DND-41 (cell line): ENCODE data around the gene AHSG.

Experiments
- ATAC-seq: fragments of 200-7000 bp; cut with Tn5 transposase; 3 replicates; pipeline ENCODE4 v1.9.1; 2021; ENCODE audit warnings: low read depth; ENCODE audit not compliant: insufficient read depth
- DNase-seq: peaks from one replicate; pipeline ENCODE4 v3.0.0-alpha.2; 2020
- H2AFZ ChIP-seq: 2 replicates; pipeline ENCODE4 v1.6.0; 2012; ENCODE audit warnings: low read depth, low read length
- H3K27ac ChIP-seq: 2 replicates; pipeline ENCODE4 v1.5.1; 2012; ENCODE audit warnings: low read length, inconsistent platforms
- H3K27me3 ChIP-seq: fragments of 200-600 bp; sonication (generic); 2 replicates; pipeline ENCODE4 v1.6.0; 2012; ENCODE audit warnings: low read length, mild to moderate bottlenecking, inconsistent platforms; ENCODE audit not compliant: insufficient read depth, poor library complexity
- H3K36me3 ChIP-seq: 2 replicates; pipeline ENCODE4 v1.5.1; 2012; ENCODE audit warnings: low read length, inconsistent platforms; ENCODE audit not compliant: insufficient read depth
- H3K4me1 ChIP-seq: 2 replicates; pipeline ENCODE4 v1.5.1; 2012; ENCODE audit warnings: mild to moderate bottlenecking, low read length; ENCODE audit not compliant: insufficient read depth
- H3K4me2 ChIP-seq: 2 replicates; pipeline ENCODE4 v1.6.0; 2012; ENCODE audit warnings: mild to moderate bottlenecking, moderate library complexity, low read length, inconsistent platforms; ENCODE audit not compliant: insufficient read depth
- H3K4me3 ChIP-seq, 2 experiments: fragments of 200-600 bp in 1 of 2; shearing (Covaris generic) in 1 of 2; 2 replicates each; pipeline ENCODE4 v1.5.1; 2012 to 2016; ENCODE audit warnings: inconsistent platforms in 2 of 2, low read length in 2 of 2, mild to moderate bottlenecking in 2 of 2, low read depth in 1 of 2, moderate library complexity in 1 of 2
- H3K79me2 ChIP-seq: 2 replicates; pipeline ENCODE4 v1.6.0; 2012; ENCODE audit warnings: low read length, inconsistent platforms; ENCODE audit not compliant: insufficient read depth
- H3K9ac ChIP-seq: 2 replicates; pipeline ENCODE4 v1.6.0; 2012; ENCODE audit warnings: low read depth, mild to moderate bottlenecking, inconsistent platforms, low read length, moderate library complexity
- H3K9me3 ChIP-seq: 2 replicates; pipeline ENCODE4 v1.5.1; 2012; ENCODE audit warnings: low read length, moderate library complexity, mild to moderate bottlenecking, inconsistent platforms; ENCODE audit not compliant: insufficient read depth, severe bottlenecking
- H4K20me1 ChIP-seq: 2 replicates; pipeline ENCODE4 v1.6.0; 2012; ENCODE audit warnings: low read length; ENCODE audit not compliant: insufficient read depth
- CTCF ChIP-seq: IDR thresholded peaks from 2 replicates; pipeline ENCODE4 v1.5.1; 2012; ENCODE audit warnings: borderline replicate concordance, low read length, moderate library complexity, mild to moderate bottlenecking; ENCODE audit not compliant: poor library complexity, severe bottlenecking; ENCODE audit errors: extremely low read depth
- EZH2 ChIP-seq: IDR thresholded peaks from 3 replicates; pipeline ENCODE4 v1.6.1; 2012; ENCODE audit warnings: borderline replicate concordance, low read depth, mild to moderate bottlenecking, moderate library complexity, low read length, inconsistent platforms; ENCODE audit not compliant: severe bottlenecking

The AHSG gene

GRCh38 chr3:186587183-186587582, 25.7 kb upstream of the AHSG start:
- Histone ChIP-seq H3K27me3 (no peaks in the 10 kb centered on the region), H3K9ac (no peak overlapping the region), H3K27ac (no peak overlapping the region)

GRCh38 chr3:186588632-186589031, 24.2 kb upstream of the AHSG start:
- TF ChIP-seq EZH2 (no peak), CTCF (no peak)
- H4K20me1 ChIP-seq, result no peaks in the 10 kb centered on the region
- no peak overlapping the region for H2AFZ ChIP-seq
- H3K9me3 ChIP-seq, result no peaks in the 10 kb centered on the region
- H3K79me2 ChIP-seq, result no peaks in the 10 kb centered on the region
- no peak overlapping the region for H3K27ac ChIP-seq
- H3K27me3 ChIP-seq, result no peaks in the 10 kb centered on the region
- H3K4me3 ChIP-seq, result no peak overlapping the region
- H3K36me3 ChIP-seq, result peaks cover 26% of the 10 kb centered on the region
- no peaks in the 10 kb centered on the region for H3K4me1 ChIP-seq
- no peak overlapping the region for H3K4me2 ChIP-seq
- no peak overlapping the region for H3K9ac ChIP-seq
- no peak for DNase-seq
- ATAC-seq, result no peak

More at GRCh38 chr3:186587183-186587582, 25.7 kb upstream of the AHSG start:
- TF ChIP-seq EZH2 (no peak), CTCF (no peak)
- peaks cover 40% of the 10 kb centered on the region for H3K36me3 ChIP-seq
- DNase-seq (no peak), ATAC-seq (no peak)
- no peaks in the 10 kb centered on the region for H3K9me3 ChIP-seq
- no peak overlapping the region for H2AFZ ChIP-seq
- H3K79me2 ChIP-seq, result no peaks in the 10 kb centered on the region
- H4K20me1 ChIP-seq, result no peaks in the 10 kb centered on the region
- H3K4me1 ChIP-seq, result no peaks in the 10 kb centered on the region
- no peak overlapping the region for H3K4me2 ChIP-seq
- H3K4me3 ChIP-seq, result no peak overlapping the region

GRCh38 chr3:186589121-186589520, 23.7 kb upstream of the AHSG start:
- no peaks in the 10 kb centered on the region for H3K4me1 ChIP-seq
- peaks cover 21% of the 10 kb centered on the region for H3K36me3 ChIP-seq
- H2AFZ ChIP-seq, result no peak overlapping the region
- no peaks in the 10 kb centered on the region for H3K9me3 ChIP-seq
- no peaks in the 10 kb centered on the region for H4K20me1 ChIP-seq
- DNase-seq (no peak), ATAC-seq (no peak)
- no peak overlapping the region for H3K27ac ChIP-seq
- H3K4me3 ChIP-seq, result no peak overlapping the region
- TF ChIP-seq CTCF (no peak), EZH2 (no peak)
- H3K9ac ChIP-seq, result no peak overlapping the region
- H3K27me3 ChIP-seq, result no peaks in the 10 kb centered on the region
- no peaks in the 10 kb centered on the region for H3K79me2 ChIP-seq
- no peak overlapping the region for H3K4me2 ChIP-seq
